ENCODE measurements around the gene NFATC4.

Gene NFATC4

GRCh38 chr14:24401810-24402702, 34.1 kb downstream of the NFATC4 start:
- H3K4me3 ChIP-seq (replicated peaks; ENCODE audit: low read depth, low read length) = no peak overlapping the region
- TF ChIP-seq CTCF (IDR thresholded peaks at IDR 0.05; ENCODE audit: low read depth, low read length, missing control alignments) = no peak
- no peak for DNase-seq (ENCODE audit: extremely low read depth, low read depth)

GRCh38 chr14:24403294-24403998, 35.5 kb downstream of the NFATC4 start:
- H3K4me3 ChIP-seq (replicated peaks; ENCODE audit: low read depth, low read length) = no peak overlapping the region
- DNase-seq (ENCODE audit: extremely low read depth, low read depth) = no peak
- no peak for TF ChIP-seq CTCF (IDR thresholded peaks at IDR 0.05; ENCODE audit: low read depth, low read length, missing control alignments)

GRCh38 chr14:24404814-24405213, 36.8 kb downstream of the NFATC4 start:
- no peak for DNase-seq (ENCODE audit: extremely low read depth, low read depth)
- no peak overlapping the region for H3K4me3 ChIP-seq (replicated peaks; ENCODE audit: low read depth, low read length)
- TF ChIP-seq CTCF (IDR thresholded peaks at IDR 0.05; ENCODE audit: low read depth, low read length, missing control alignments) = no peak

- no peak for TF ChIP-seq CTCF (IDR thresholded peaks at IDR 0.05; ENCODE audit: low read depth, low read length, missing control alignments)
- no peak for DNase-seq (ENCODE audit: extremely low read depth, low read depth)
- H3K4me3 ChIP-seq (replicated peaks; ENCODE audit: low read depth, low read length) = no peak overlapping the region
Observed at GRCh38 chr14:24406416-24406815, 38.4 kb downstream of the NFATC4 start.

GRCh38 chr14:24407608-24408325, 39.8 kb downstream of the NFATC4 start:
- H3K4me3 ChIP-seq (replicated peaks; ENCODE audit: low read depth, low read length) = no peak overlapping the region
- TF ChIP-seq CTCF (IDR thresholded peaks at IDR 0.05; ENCODE audit: low read depth, low read length, missing control alignments) = no peak
- DNase-seq (ENCODE audit: extremely low read depth, low read depth) = no peak

- DNase-seq (ENCODE audit: extremely low read depth, low read depth) = no peak
- H3K4me3 ChIP-seq (replicated peaks; ENCODE audit: low read depth, low read length) = no peak overlapping the region
- no peak for TF ChIP-seq CTCF (IDR thresholded peaks at IDR 0.05; ENCODE audit: low read depth, low read length, missing control alignments)
Observed at GRCh38 chr14:24408764-24409163, 40.8 kb downstream of the NFATC4 start.

Data from HFF-Myc (cell line).